ENCODE data around the gene TP53. TPM values are rescaled to one million over a fixed set of nuclear protein-coding genes. Genes with fewer than 3 reads are reported as not detected.

TP53 gene
- total RNA-seq, 1 donor from 2014 or later: 9.6 TPM

GRCh38 chr17:7707446-7707845 lies 20.2 kb upstream of the TP53 start:
- no peak for DNase-seq (ENCODE audit: low spot score)

GRCh38 chr17:7706631-7707354 lies 19.5 kb upstream of the TP53 start:
- DNase-seq (ENCODE audit: low spot score): no peak

- DNase-seq (ENCODE audit: low spot score): peak; percentile 65
Measured at GRCh38 chr17:7705269-7706255, 18.3 kb upstream of the TP53 start.

- DNase-seq (ENCODE audit: low spot score): peak; percentile 69
Measured at GRCh38 chr17:7704601-7705268, 17.4 kb upstream of the TP53 start, which contains the start of gene EFNB3. EFNB3 (plus strand) TSS chr17:7705202; CDS start chr17:7705599, 397 bp downstream.

- DNase-seq (ENCODE audit: low spot score): peak; percentile 80
Measured at GRCh38 chr17:7703584-7704479, 16.5 kb upstream of the TP53 start.

GRCh38 chr17:7702776-7703175 lies 15.5 kb upstream of the TP53 start:
- DNase-seq (ENCODE audit: low spot score): no peak

- DNase-seq (ENCODE audit: low spot score): no peak
Measured at GRCh38 chr17:7701681-7702080, 14.4 kb upstream of the TP53 start.

- no peak for DNase-seq (ENCODE audit: low spot score)
Measured at GRCh38 chr17:7700510-7700909, 13.2 kb upstream of the TP53 start.

- no peak for DNase-seq (ENCODE audit: low spot score)
Measured at GRCh38 chr17:7697828-7698588, 10.7 kb upstream of the TP53 start.

GRCh38 chr17:7695586-7695985 lies 8.3 kb upstream of the TP53 start:
- DNase-seq (ENCODE audit: low spot score): no peak

GRCh38 chr17:7688808-7689316 lies 1.6 kb upstream of the TP53 start:
- DNase-seq (ENCODE audit: low spot score): no peak

GRCh38 chr17:7687908-7688807 lies 868 bp upstream of the TP53 start, which contains the start of gene WRAP53:
WRAP53 (plus strand) TSS chr17:7688477; CDS start chr17:7688649, 172 bp downstream.
- peak; percentile 100 for DNase-seq (ENCODE audit: low spot score)

- peak; percentile 94 for DNase-seq (ENCODE audit: low spot score)
Measured at GRCh38 chr17:7686222-7687071, 843 bp downstream of the TP53 start.

GRCh38 chr17:7685533-7686221 lies 1.6 kb downstream of the TP53 start:
- DNase-seq (ENCODE audit: low spot score): peak; percentile 97

GRCh38 chr17:7684851-7685532 lies 2.3 kb downstream of the TP53 start:
- DNase-seq (ENCODE audit: low spot score): no peak

GRCh38 chr17:7677388-7678067 lies 9.8 kb downstream of the TP53 start:
- DNase-seq (ENCODE audit: low spot score): no peak

Data from umbilical cord (tissue), 2 donors.